ENCODE data around the gene ENO1. TPM values are rescaled to one million over a fixed set of nuclear protein-coding genes. Genes with fewer than 3 reads are reported as not detected.

ENO1 gene
- total and polyA plus RNA-seq, 4 donors: 270 to 499 (median 380) TPM

GRCh38 chr1:8870103-8870502 is 8.4 kb downstream of the ENO1 start:
- TF ChIP-seq HNF4A (conservative IDR thresholded peaks at IDR 0.05) (peak in 1 of 2 donors; percentile 14), REST (IDR thresholded peaks at IDR 0.05) (no peak)
- no peak for DNase-seq (ENCODE audit: low spot score)
- peak overlapping the region; percentile 64 to 95 for H3K27ac ChIP-seq (ENCODE audit: low read depth in 1 of 2, low read length in 2 of 2)
- peaks cover 26 to 66% (median 53%) of the 10 kb centered on the region in 4 donors for H3K4me1 ChIP-seq (ENCODE audit: control insufficient read depth in 4 of 4, insufficient read depth in 4 of 4, low read length in 3 of 4)
- H3K9me3 ChIP-seq (ENCODE audit: control insufficient read depth in 4 of 4, low read length in 3 of 4): no peaks in the 10 kb centered on the region
- WGBS: 59% methylated on average over 6 of the region's 6 CpGs
- H3K4me3 ChIP-seq (ENCODE audit: low read depth in 1 of 3, low read length in 3 of 3): no peak overlapping the region
- H3K36me3 ChIP-seq (ENCODE audit: control insufficient read depth in 4 of 4, insufficient read depth in 3 of 4, low read depth in 1 of 4, low read length in 3 of 4): peaks cover 32 to 80% (median 63%) of the 10 kb centered on the region in 4 donors
- no peak overlapping the region for H3K9ac ChIP-seq (ENCODE audit: low read depth in 1 of 2, low read length in 2 of 2)
- no peaks in the 10 kb centered on the region for H3K27me3 ChIP-seq (ENCODE audit: control insufficient read depth in 4 of 4, insufficient read depth in 4 of 4, low read length in 3 of 4)

- peaks cover 39 to 80% (median 71%) of the 10 kb centered on the region in 4 donors for H3K36me3 ChIP-seq (ENCODE audit: control insufficient read depth in 4 of 4, insufficient read depth in 3 of 4, low read depth in 1 of 4, low read length in 3 of 4)
- H3K27ac ChIP-seq (ENCODE audit: low read depth in 1 of 2, low read length in 2 of 2): no peak overlapping the region
- DNase-seq (ENCODE audit: low spot score): no peak
- no peaks in the 10 kb centered on the region for H3K9me3 ChIP-seq (ENCODE audit: control insufficient read depth in 4 of 4, low read length in 3 of 4)
- TF ChIP-seq HNF4A (conservative IDR thresholded peaks at IDR 0.05) (peak; percentile 10 to 31), GABPA (IDR thresholded peaks at IDR 0.05 in 1 of 2, conservative IDR thresholded peaks at IDR 0.05 in 1 of 2) (no peak), NR2F2 (IDR thresholded peaks at IDR 0.05) (no peak)
- H3K27me3 ChIP-seq (ENCODE audit: control insufficient read depth in 4 of 4, insufficient read depth in 4 of 4, low read length in 3 of 4): no peaks in the 10 kb centered on the region
- WGBS: 61% methylated on average over 5 of the region's 5 CpGs
- peaks cover 15 to 48% (median 41%) of the 10 kb centered on the region in 4 donors for H3K4me1 ChIP-seq (ENCODE audit: control insufficient read depth in 4 of 4, insufficient read depth in 4 of 4, low read length in 3 of 4)
- no peak overlapping the region for H3K9ac ChIP-seq (ENCODE audit: low read depth in 1 of 2, low read length in 2 of 2)
- no peak overlapping the region for H3K4me3 ChIP-seq (ENCODE audit: low read depth in 1 of 3, low read length in 3 of 3)
These were observed 10.5 kb downstream of the ENO1 start for GRCh38 chr1:8867878-8868567.

GRCh38 chr1:8866792-8867415 is 11.6 kb downstream of the ENO1 start:
- Histone ChIP-seq H3K27me3 (ENCODE audit: control insufficient read depth in 4 of 4, insufficient read depth in 4 of 4, low read length in 3 of 4) (no peaks in the 10 kb centered on the region), H3K4me3 (ENCODE audit: low read depth in 1 of 3, low read length in 3 of 3) (no peak overlapping the region), H3K4me1 (ENCODE audit: control insufficient read depth in 4 of 4, insufficient read depth in 4 of 4, low read length in 3 of 4) (peaks cover 11 to 37% (median 29%) of the 10 kb centered on the region in 4 donors), H3K9me3 (ENCODE audit: control insufficient read depth in 4 of 4, low read length in 3 of 4) (no peaks in the 10 kb centered on the region), H3K9ac (ENCODE audit: low read depth in 1 of 2, low read length in 2 of 2) (no peak overlapping the region), H3K36me3 (ENCODE audit: control insufficient read depth in 4 of 4, insufficient read depth in 3 of 4, low read depth in 1 of 4, low read length in 3 of 4) (peaks cover 41 to 81% (median 71%) of the 10 kb centered on the region in 4 donors), H3K27ac (ENCODE audit: low read depth in 1 of 2, low read length in 2 of 2) (no peak overlapping the region)
- WGBS: 88% methylated on average over 11 of the region's 11 CpGs
- no peak for TF ChIP-seq GABPA (IDR thresholded peaks at IDR 0.05 in 1 of 2, conservative IDR thresholded peaks at IDR 0.05 in 1 of 2)
- TF ChIP-seq ATF3 (IDR thresholded peaks at IDR 0.05): no peak
- TF ChIP-seq MAX (IDR thresholded peaks at IDR 0.05): no peak
- TF ChIP-seq EGR1 (IDR thresholded peaks at IDR 0.05; ENCODE audit: low read depth in 2 of 2): no peak
- no peak for DNase-seq (ENCODE audit: low spot score)
